ENCODE measurements around the gene ATP2B2.
A peak's percentile ranks its signal among the peaks of the same experiment; 100 is the strongest.

Gene ATP2B2

DNA sequence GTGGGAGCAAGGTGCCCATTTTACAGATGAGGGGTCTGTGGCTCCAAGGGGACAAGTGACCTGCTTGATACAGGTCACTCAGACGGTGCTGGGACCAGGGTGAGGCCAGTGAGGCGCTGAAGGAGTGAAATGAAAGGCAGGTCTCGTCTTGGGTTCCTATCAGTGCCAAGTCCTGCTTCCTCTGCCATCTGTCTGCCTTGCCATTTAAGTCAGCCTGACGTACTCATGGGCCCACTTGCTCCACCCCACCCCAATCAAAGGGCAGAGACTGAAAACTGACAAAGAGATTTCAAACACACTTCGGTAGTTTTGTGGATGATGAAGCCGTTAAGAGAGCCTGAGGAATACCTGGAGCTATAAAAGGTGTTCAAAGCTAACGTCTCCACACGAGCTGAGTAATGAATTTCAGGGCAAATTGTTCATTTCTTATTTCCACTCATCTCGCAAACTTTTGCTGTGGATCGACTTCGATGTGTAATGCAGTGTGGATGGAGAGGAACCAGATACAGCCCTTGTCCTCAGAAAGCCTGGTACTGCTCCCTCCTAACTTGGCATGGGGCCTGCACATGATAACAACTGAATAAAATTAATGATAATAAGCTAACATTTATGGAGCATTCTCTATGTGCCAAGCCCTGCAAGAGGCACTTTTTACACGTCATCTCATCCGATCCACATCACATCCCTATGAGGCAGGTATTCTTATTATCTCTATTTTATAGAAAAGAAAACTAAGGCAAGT lies 36.6 kb downstream of the ATP2B2 start:
- DNase-seq (ENCODE audit: low read depth) = no peak
- TF ChIP-seq, protein P1, sequence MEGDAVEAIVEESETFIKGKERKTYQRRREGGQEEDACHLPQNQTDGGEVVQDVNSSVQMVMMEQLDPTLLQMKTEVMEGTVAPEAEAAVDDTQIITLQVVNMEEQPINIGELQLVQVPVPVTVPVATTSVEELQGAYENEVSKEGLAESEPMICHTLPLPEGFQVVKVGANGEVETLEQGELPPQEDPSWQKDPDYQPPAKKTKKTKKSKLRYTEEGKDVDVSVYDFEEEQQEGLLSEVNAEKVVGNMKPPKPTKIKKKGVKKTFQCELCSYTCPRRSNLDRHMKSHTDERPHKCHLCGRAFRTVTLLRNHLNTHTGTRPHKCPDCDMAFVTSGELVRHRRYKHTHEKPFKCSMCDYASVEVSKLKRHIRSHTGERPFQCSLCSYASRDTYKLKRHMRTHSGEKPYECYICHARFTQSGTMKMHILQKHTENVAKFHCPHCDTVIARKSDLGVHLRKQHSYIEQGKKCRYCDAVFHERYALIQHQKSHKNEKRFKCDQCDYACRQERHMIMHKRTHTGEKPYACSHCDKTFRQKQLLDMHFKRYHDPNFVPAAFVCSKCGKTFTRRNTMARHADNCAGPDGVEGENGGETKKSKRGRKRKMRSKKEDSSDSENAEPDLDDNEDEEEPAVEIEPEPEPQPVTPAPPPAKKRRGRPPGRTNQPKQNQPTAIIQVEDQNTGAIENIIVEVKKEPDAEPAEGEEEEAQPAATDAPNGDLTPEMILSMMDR (IDR thresholded peaks at IDR 0.05; ENCODE audit: insufficient read depth, low read depth, low read length, missing control alignments) = no peak
- H3K4me3 ChIP-seq (ENCODE audit: low read length) = no peak overlapping the region

DNA sequence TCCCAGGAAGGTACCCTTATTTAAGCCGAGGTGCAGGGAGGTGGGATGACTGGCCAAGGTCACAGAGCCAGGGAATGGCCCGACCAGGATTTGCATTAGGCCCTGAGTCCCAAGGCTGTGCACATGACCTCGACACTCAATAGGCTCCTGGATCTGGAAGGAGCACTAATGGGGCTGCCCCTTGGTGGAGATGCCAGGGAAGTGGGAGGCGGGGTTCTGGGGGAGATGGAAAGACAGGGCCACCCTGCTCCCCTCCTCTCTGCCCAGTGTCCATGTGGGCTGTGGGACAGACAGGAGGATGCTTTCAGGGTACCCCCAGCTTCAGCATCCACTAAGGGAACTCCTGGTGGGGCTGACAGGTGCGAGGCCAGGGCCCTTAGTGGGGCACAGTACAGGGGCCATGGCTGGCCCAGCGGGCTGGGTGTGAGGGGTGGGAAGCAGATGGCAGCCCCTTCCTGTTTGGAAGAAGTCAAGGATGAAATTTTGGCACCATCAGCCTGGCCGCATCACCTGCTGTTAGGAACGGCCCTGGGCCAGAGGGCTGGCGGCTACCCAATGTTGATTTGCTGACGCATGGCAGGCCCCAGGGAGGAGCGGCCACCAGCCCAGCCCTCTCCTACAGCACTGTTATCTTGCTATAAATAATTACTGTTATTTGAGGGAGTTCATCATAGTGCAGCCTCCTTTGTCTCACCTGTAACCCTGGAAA lies 37.3 kb downstream of the ATP2B2 start:
- no peak for DNase-seq (ENCODE audit: low read depth)
- TF ChIP-seq, protein P1 (IDR thresholded peaks at IDR 0.05; ENCODE audit: insufficient read depth, low read depth, low read length, missing control alignments) = no peak
- H3K4me3 ChIP-seq (ENCODE audit: low read length) = no peak overlapping the region

DNA sequence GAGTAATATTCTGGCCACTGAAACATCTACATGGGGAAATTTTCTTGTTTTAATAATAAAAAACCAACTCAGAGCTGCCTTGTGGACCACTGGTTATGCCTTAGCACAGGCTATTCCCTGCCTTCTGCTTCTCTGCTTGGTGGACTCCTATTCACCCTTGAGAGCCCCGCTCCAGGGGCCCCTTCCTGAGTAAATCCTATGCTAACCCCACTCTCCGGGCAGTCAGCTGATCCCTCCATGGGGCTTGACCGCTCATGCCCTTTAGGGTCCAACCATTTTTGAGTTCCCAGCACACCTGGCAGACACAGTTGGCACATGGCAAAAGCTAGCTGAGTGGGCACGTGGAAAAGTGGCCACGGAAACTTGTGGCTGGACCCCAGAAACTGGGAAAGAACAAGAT lies 38.2 kb downstream of the ATP2B2 start:
- no peak for DNase-seq (ENCODE audit: low read depth)
- no peak overlapping the region for H3K4me3 ChIP-seq (ENCODE audit: low read length)
- TF ChIP-seq, protein P1 (IDR thresholded peaks at IDR 0.05; ENCODE audit: insufficient read depth, low read depth, low read length, missing control alignments) = no peak

DNA sequence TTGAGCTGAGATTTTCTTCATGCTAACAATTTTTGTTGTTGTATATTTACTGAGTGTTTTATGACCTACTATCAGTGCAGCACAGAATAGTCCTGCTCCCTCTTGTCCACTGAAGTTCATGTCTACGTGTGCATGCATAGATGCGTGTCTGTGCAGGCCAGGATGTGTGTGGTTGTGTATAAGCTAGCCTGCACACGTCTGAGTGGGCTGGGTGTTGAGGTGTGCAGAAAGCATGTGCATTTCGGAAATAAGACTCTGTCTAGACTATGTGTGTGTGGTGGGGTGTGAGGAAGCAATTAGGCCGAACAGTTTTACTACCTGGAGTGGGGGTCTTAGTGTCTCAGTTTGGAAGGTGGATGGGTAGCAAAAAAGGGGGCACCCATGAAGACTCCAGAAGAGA lies 39.2 kb downstream of the ATP2B2 start:
- DNase-seq (ENCODE audit: low read depth) = peak; percentile 79
- no peak overlapping the region for H3K4me3 ChIP-seq (ENCODE audit: low read length)
- TF ChIP-seq, protein P1 (IDR thresholded peaks at IDR 0.05; ENCODE audit: insufficient read depth, low read depth, low read length, missing control alignments) = no peak

DNA sequence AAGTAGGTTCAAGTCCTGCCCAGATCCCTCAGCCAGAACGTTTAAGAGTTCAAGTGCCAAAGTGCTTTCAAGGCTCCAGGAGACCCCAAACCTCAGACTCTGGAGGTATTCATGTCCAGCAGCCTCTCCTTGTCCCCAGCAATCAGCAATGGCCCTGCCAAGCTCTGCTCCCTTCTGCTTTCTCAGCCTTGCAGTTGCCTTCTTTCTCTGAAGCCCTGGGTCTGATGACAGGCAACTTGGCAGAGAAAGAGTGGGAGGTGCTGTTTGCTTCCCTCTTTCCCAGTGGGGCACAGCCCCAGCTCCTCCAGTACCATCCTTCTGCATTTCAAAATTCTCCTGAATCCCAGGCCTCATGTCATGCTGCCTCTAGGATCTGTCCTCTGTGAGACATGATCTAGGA lies 40.2 kb downstream of the ATP2B2 start:
- H3K4me3 ChIP-seq (ENCODE audit: low read length) = no peak overlapping the region
- no peak for DNase-seq (ENCODE audit: low read depth)
- TF ChIP-seq, protein P1 (IDR thresholded peaks at IDR 0.05; ENCODE audit: insufficient read depth, low read depth, low read length, missing control alignments) = no peak

DNA sequence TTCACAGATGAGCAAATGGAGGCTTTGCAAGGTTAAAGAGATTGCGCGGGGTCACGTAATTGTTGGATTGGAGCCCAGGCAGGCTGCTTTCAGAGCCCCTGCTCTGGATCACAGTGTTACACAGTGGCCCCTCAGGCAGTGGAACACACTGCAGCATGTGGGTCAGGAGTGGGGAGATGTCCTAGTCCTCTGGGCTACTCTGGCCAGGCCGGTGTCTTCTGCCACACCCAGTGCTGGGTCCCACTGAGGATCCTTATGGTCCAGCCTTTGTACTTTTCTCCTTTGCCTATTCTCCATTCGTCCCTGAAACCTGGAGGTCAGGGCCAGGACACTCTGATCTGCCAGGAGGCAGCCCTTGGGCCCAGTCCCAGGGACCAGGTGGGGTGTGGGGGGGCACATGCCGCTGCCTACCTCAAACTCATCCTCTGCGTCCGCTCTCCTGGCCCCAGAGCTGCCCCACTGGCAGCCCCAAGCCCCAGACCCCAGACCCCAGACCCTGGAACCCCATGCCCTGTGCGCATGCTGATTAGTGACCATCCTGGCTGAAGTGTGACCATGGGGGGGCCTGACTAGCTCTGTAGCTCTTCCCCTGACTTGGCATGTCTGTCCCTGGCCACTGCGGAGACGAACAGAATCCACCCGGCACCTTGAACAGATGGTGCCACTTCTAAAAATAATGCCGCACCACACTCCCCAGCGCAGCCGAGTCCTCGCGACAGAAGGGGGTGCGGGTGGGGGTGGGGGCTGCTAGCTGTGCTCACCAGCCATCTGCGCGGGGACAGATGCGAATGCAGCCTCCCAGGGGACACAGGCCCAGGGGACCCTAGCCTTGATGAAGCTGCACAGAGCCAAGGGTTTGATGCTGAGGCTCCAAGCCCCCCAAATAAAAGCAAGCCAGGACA lies 41.6 kb downstream of the ATP2B2 start:
- TF ChIP-seq, protein P1 (IDR thresholded peaks at IDR 0.05; ENCODE audit: insufficient read depth, low read depth, low read length, missing control alignments) = no peak
- DNase-seq (ENCODE audit: low read depth) = no peak
- H3K4me3 ChIP-seq (ENCODE audit: low read length) = no peak overlapping the region

Data from epithelial cell of esophagus (primary cell).